ENCODE results near the gene AGMAT.
A peak's percentile ranks its signal among the peaks of the same experiment; 100 is the strongest.

AGMAT gene

DNA sequence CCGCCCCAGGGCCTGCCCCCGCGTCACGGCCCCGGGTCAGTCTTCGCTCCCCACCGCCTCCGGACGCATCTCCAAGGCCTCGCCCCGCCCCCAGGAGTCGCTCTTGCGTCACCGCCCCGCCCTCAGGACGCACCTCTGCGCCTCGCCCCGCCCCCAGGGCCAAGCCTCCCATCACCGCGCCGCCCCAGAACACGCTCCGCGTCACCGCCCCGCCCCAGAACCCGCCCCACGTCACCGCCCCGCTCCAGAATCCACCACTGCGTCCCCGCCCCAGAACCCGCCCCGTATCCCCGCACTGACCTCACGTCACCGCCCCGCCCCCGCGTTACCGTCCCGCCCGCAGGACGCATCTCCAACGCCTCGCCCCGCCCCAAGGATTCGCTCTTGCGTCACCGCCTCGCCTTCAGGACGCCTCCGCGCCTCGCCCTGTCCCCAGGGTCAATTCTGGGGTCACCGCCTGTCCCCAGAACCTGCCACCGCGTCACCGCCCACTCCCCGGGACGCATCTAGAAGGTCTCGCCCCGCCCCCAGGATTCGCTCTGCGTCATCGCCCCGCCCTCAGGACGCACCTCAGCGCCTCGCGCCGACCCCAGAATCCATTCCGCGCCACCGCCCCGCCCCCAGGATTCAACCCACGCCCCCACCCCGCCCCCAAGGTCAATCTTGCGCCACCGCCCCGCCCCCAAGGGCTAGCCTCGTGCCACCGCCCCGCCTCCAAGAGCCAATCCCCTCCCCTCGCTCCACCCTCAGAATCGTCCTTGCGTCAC lies 60.4 kb downstream of the AGMAT start:
- peak; percentile 99 for DNase-seq (ENCODE audit: low read depth)

DNA sequence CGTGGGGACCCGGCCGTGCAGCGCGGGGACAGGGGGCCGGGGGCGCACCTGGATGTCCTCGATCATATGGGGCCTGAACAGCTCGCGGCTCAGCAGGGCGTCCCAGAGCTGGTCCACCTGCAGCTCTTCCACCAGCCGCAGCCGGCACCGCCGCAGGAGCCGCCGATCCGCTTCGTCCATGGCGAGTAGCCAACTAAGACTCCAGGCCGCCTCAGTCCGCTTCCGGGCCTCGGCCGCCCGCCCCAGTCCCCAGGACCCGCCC lies 60.9 kb downstream of the AGMAT start, which contains the start of gene CASP9:
Gene CASP9 (minus strand): TSS at position 195 of the 262 bp plus-strand sequence. CDS start 15 bp downstream, at position 180.
- DNase-seq (ENCODE audit: low read depth) = no peak

DNA sequence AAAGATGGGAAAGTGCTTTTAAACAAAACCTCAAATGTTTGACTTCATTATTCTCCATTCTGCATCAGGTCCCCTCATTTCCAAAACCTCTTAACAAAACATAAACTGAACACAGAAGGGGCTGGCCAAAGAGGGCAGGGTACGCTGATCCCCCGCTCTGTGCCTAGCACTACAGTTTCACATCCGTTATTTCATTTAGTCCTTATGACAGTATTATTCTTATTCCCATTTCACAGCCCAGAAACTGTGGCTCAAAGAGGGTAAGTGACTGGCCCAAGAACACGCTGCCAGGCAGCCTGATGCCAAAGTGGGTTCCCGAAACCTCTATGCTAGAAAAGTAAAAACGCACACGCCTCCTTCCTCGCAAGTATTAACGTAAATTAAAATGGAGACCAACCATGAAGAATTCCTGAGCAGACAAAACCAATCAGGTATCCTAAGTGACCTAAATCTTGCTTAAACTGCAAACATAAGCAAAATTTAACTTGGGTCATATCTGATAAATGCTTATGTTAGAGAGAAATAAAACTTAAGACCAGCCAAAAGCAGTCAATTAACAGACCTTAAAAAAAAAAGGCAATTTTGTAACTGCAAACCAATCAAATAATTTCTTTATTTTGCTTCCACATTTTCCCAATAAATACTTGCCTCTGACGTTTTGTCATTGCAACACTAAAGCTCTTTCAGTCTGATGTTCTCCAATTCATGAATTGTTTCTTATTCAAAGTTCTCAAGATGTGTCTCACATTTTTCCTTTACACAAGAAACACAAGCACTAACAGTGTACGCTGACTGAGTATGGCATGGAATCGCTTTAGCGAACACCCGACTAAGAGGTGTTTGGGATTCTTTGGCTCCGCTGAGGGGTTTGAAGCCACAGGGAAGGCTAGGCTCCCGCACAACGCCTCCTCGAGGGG lies 61.5 kb downstream of the AGMAT start:
- no peak for DNase-seq (ENCODE audit: low read depth)

DNA sequence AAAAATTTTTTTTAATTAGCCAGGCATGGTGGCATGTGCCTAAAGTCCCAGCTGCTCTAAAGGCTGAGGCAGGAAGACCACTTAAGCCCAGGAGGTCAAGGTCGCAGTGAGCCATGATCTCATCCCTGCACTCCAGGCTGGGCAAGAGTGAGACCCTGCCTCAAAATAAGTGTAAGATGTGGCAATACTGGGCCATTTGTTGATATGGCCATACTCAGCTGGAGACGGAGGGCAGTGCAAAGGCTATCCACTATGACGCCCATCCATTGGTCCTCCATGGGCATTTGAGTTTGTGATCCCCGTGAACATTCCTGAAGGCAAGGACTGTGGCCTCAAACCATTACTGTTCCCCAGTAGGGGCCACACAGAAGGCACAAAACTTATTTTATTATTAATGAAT lies 62.3 kb downstream of the AGMAT start:
- DNase-seq (ENCODE audit: low read depth) = no peak

Data from activated T-cell treated with anti-CD3 and anti-CD28 coated beads for 48 hours (primary cell).